Measurements from ENCODE around the gene GTF3C4.

GRCh38 chr9:132628746-132629145 is 41.5 kb upstream of the GTF3C4 start:
- TF ChIP-seq USF1 (IDR thresholded peaks at IDR 0.05) (no peak), CREB1 (IDR thresholded peaks at IDR 0.05; ENCODE audit: low read depth) (no peak), MAX (IDR thresholded peaks at IDR 0.05) (no peak), EP300 (IDR thresholded peaks at IDR 0.05; ENCODE audit: borderline replicate concordance) (no peak)

All from Ishikawa (cell line).